HUES64 (cell line): ENCODE results near the gene ADM5.
"Not testable (repeated sequence)": the region's sequence is repeated elsewhere in the genome, so short reads cannot be mapped to it uniquely, and the experiment has no call there.

Experiments used
- H3K27ac ChIP-seq: 2 replicates; pipeline ENCODE4 v1.7.0; 2013; ENCODE audit warnings: low read depth, low read length, inconsistent platforms
- H3K27me3 ChIP-seq: 2 replicates; pipeline ENCODE4 v1.6.1; 2013; ENCODE audit warnings: mild to moderate bottlenecking, low read length; ENCODE audit not compliant: insufficient read depth
- H3K36me3 ChIP-seq: 2 replicates; pipeline ENCODE4 v1.6.1; 2013; ENCODE audit warnings: mild to moderate bottlenecking, low read length; ENCODE audit not compliant: insufficient read depth
- H3K4me1 ChIP-seq: 2 replicates; pipeline ENCODE4 v1.6.1; 2013; ENCODE audit warnings: mild to moderate bottlenecking, low read length, moderate library complexity; ENCODE audit not compliant: insufficient read depth
- H3K4me3 ChIP-seq: 2 replicates; pipeline ENCODE4 v1.5.1; 2013; ENCODE audit warnings: mild to moderate bottlenecking, low read length, moderate library complexity
- H3K9ac ChIP-seq: 2 replicates; pipeline ENCODE4 v1.6.1; 2013; ENCODE audit warnings: mild to moderate bottlenecking, low read depth, low read length
- H3K9me3 ChIP-seq: 2 replicates; pipeline ENCODE4 v1.6.1; 2013; ENCODE audit warnings: low read depth, low read length; ENCODE audit not compliant: insufficient read depth
- WGBS: fragments of 150-250, 120-280 bp; methylation state at CpG from one replicate; pipeline ENCODE4 v1.1.7; 2013; ENCODE audit warnings: missing lambda C conversion rate; 5-methylcytosine and 5-hydroxymethylcytosine counted together

ADM5 gene

DNA sequence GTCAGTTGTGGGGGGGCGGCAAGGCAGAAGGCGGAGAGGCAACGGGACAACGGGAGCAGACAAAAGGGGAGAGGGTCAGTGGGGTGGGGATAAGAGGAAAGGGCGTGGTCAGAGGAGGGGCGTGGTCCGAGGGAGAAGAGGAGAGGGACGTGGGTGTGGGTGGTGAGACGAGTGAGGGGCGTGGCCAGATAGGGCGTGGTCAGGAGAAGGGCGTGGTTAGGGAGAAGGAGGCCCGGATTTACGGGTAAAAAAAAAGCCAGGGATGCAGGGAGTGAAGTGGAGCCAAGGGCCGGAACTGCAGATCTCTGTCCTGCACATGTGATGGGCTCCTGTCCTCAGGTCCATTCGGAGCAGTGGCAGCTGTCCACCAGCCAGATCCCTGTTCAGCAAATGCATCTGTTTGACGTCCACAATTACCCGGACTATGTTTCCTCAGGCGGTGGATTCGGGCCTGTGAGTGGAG is 23.0 kb downstream of the ADM5 start:
- H3K9me3 ChIP-seq = no peaks in the 10 kb centered on the region
- 69% methylated on average over 20 of the region's 20 CpGs for WGBS
- no peak overlapping the region for H3K9ac ChIP-seq
- H3K36me3 ChIP-seq = peaks cover 18% of the 10 kb centered on the region
- H3K4me3 ChIP-seq = no peak overlapping the region
- H3K4me1 ChIP-seq = no peaks in the 10 kb centered on the region
- no peak overlapping the region for H3K27ac ChIP-seq
- H3K27me3 ChIP-seq = no peaks in the 10 kb centered on the region

DNA sequence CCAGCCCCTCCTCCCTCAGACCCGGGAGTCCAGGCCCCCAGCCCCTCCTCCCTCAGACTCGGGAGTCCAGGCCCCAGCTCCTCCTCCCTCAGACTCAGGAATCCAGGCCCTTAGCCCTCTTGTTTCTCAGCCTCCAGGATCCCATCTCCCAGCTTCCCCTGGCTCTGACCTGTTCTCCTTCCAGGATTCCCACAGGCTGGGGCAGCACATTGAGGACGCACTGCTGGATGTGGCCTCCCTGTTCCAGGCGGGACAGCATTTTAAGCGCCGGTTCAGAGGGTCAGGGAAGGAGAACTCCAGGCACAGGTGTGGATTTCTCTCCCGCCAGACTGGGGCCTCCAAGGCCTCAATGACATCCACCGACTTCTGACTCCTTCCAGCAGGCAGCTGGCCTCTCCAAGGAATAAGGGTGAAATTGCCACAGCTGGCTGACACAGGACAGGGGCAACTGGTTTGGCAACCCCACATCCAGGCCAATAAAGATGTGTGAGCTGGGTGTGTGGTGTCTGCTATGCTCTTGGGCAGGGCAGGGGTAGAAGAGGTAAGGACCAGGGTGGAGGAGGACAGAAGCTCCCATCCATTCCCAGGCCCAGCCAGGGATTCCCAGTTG is 23.9 kb downstream of the ADM5 start:
- Histone ChIP-seq H3K9me3 (no peaks in the 10 kb centered on the region), H3K36me3 (peaks cover 15% of the 10 kb centered on the region), H3K4me1 (no peaks in the 10 kb centered on the region), H3K4me3 (no peak overlapping the region), H3K9ac (no peak overlapping the region), H3K27me3 (no peaks in the 10 kb centered on the region), H3K27ac (no peak overlapping the region)
- WGBS = 86% methylated on average over 8 of the region's 8 CpGs

DNA sequence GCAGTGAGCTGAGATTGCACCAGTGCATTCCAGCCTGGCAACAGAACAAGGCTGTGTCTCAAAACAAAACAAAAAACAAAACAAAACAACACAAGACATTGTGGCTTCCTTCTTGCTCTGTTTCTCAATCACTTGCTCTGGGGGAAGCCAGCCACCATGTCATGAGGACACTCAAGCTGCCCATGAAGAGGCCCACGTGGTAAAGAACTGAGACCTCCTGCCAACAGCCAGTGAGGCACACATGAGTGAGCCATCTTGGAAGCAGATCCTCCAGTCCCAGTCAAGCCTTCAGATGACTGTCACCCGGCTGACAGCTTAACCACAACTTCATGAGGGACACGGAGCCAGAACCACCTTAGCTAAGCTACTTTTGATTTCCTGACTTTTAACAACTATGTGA is 26.8 kb downstream of the ADM5 start:
- no peak overlapping the region for H3K9ac ChIP-seq
- no peaks in the 10 kb centered on the region for H3K9me3 ChIP-seq
- no peak overlapping the region for H3K27ac ChIP-seq
- H3K36me3 ChIP-seq = peaks cover 5% of the 10 kb centered on the region; the same call in 1 of the 2 replicates
- H3K4me3 ChIP-seq = no peak overlapping the region
- no peaks in the 10 kb centered on the region for H3K4me1 ChIP-seq
- 80% methylated on average over 3 of the region's 3 CpGs for WGBS
- H3K27me3 ChIP-seq = no peaks in the 10 kb centered on the region

DNA sequence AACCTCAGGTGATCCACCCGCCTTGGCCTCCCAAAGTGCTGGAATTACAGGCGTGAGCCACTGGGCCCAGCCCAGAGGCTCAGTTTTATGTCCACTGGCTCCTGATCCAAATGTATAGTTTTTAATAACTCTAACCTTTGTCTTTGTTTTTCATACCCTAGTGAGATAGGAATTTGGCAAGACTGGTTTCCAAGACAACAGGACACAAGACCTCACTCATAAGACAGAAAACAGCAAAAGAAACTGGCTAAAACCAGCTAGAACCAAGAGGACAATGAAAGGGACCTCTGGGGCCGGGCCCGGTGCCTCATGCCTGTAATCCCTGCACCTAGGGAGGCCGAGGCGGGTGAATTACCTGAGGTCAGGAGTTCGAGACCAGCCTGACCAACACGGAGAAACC is 29.1 kb downstream of the ADM5 start:
- no peak overlapping the region for H3K27ac ChIP-seq
- no peak overlapping the region for H3K4me3 ChIP-seq
- no peaks in the 10 kb centered on the region for H3K9me3 ChIP-seq
- H3K27me3 ChIP-seq = no peaks in the 10 kb centered on the region
- no peak overlapping the region for H3K9ac ChIP-seq
- H3K36me3 ChIP-seq = peaks cover 2% of the 10 kb centered on the region; the same call in 1 of the 2 replicates
- H3K4me1 ChIP-seq = no peaks in the 10 kb centered on the region
- 92% methylated on average over 8 of the region's 8 CpGs for WGBS

DNA sequence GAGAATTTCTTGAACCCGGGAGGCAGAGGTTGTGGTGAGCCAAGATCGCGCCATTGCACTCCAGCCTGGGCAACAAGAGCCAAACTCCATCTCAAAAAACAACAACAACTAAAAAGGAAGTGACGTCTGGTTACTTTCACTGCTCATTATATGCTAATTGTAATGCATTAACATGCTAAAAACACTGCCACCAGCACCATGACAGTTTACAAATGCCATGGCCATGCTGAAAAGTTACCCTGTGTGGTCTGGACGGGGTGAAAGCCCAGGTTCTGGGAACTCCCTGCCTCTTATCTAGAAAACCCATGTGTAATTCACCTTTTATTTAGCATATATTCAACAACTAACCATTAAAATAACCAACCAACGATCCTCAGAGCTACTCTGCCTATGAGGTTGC is 29.6 kb downstream of the ADM5 start:
- WGBS = 76% methylated on average over 6 of the region's 6 CpGs
- Histone ChIP-seq H3K4me3 (no peak overlapping the region), H3K27ac (no peak overlapping the region), H3K36me3 (no peaks in the 10 kb centered on the region), H3K27me3 (no peaks in the 10 kb centered on the region), H3K4me1 (no peaks in the 10 kb centered on the region), H3K9ac (no peak overlapping the region), H3K9me3 (no peaks in the 10 kb centered on the region)

DNA sequence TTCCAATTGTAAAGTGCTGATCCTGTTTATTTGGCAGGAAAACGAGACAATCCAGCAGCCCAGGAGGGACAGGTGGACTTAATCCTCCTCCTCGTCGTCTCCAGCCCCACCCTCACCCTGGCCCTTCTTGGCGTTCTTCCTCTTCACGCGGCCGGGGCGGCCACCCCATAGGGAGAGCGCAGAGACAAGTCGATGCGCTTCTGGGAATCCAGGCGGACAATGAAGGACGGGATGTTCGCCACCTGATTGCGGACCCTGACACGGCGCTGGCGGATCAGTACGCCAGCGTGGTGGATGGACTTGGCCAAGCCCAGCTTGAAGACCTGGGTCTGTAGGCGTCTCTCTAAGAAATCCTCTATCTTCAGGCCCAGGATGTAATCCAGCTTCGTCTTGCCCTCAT is 30.0 kb downstream of the ADM5 start:
- H3K27ac ChIP-seq, H3K4me1 ChIP-seq, H3K27me3 ChIP-seq, H3K9ac ChIP-seq, H3K36me3 ChIP-seq, H3K9me3 ChIP-seq, H3K4me3 ChIP-seq: not testable (repeated sequence)
- 88% methylated on average over 22 of the region's 22 CpGs for WGBS

DNA sequence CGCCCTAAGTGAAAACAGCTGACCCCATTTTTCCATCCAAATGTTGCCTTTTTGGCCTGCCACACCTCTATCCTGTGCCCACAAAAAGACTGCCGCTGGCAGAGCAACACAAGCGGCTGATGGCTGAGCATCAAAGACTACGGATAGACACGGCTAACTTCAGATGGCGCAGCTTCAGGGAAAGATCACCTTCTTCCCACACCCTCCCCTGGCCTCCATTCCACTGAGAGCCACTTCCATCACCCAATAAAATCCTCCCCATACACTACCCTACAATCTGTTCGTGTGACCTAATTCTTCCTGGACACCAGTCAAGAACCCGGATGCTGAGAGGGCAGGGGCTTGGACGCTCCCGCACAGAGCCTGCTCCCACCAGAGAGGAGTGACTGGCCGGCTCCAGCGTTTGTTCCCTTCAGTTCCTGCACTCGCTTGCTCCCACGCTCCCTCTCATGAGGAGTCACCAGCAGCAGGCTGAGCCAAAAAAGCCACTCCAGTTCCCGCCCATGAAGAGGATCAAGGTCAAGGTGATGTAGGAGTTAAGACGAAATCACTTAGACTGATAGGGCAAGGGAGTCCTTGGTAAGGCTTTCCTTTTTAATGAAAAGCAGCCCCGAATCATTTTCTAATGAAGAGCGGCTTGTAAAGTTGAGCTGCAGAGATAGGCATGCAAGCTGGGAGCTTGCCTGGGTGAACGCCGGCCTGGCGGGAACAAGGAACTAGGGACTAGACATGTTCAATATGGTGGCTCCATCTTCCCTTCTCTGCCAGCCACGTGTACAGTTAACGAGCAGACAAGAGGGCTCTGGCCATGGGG is 38.0 kb downstream of the ADM5 start:
- H3K27me3 ChIP-seq = no peaks in the 10 kb centered on the region
- H3K9ac ChIP-seq = no peak overlapping the region
- no peak overlapping the region for H3K27ac ChIP-seq
- H3K4me1 ChIP-seq = no peaks in the 10 kb centered on the region
- WGBS = 87% methylated on average over 23 of the region's 23 CpGs
- H3K9me3 ChIP-seq = no peaks in the 10 kb centered on the region
- no peak overlapping the region for H3K4me3 ChIP-seq
- no peaks in the 10 kb centered on the region for H3K36me3 ChIP-seq

DNA sequence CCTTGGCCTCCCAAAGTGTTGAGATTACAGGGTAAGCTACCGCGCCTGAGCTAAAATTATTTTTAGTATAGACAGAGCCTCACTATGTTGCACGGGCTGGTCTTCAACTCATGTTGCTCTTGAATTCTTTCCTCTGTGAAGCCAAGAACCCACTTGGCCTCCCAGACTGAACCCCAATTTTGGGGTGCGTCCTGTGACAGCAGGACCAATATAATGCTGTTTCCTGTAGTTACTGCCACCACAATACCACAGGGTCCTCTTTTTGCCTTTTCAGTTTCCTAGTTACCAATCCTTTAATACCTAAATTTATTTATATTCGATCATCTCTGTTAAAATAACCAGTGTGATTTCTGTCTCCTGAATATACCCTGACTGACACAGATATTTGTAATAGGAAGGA is 40.8 kb downstream of the ADM5 start:
- Histone ChIP-seq H3K9me3 (no peaks in the 10 kb centered on the region), H3K9ac (no peak overlapping the region), H3K36me3 (no peaks in the 10 kb centered on the region), H3K4me1 (no peaks in the 10 kb centered on the region), H3K27ac (no peak overlapping the region), H3K27me3 (no peaks in the 10 kb centered on the region), H3K4me3 (no peak overlapping the region)
- 96% methylated on average over 5 of the region's 5 CpGs for WGBS

DNA sequence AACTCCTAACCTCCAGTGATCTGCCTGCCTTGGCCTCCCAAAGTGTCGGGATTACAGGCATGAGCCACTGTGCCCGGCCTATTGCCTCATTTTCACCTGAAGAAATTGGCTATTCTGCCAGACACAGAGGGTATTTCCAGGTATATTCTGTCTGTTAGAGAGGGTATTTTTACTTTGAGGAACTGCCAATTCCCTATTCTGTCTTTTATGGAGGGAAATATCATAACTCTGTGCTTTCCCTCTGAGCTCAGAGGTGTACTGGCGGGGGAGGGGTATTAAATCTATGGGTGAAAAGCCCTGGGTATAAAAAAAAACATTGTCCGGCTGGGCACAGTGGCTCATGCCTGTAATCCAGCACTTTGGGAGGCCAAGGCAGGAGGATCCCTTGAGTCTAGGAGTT is 48.9 kb downstream of the ADM5 start:
- no peaks in the 10 kb centered on the region for H3K27me3 ChIP-seq
- no peak overlapping the region for H3K4me3 ChIP-seq
- no peaks in the 10 kb centered on the region for H3K4me1 ChIP-seq
- H3K36me3 ChIP-seq = no peaks in the 10 kb centered on the region
- H3K9ac ChIP-seq = no peak overlapping the region
- H3K27ac ChIP-seq = no peak overlapping the region
- H3K9me3 ChIP-seq = no peaks in the 10 kb centered on the region
- 92% methylated on average over 4 of the region's 4 CpGs for WGBS

DNA sequence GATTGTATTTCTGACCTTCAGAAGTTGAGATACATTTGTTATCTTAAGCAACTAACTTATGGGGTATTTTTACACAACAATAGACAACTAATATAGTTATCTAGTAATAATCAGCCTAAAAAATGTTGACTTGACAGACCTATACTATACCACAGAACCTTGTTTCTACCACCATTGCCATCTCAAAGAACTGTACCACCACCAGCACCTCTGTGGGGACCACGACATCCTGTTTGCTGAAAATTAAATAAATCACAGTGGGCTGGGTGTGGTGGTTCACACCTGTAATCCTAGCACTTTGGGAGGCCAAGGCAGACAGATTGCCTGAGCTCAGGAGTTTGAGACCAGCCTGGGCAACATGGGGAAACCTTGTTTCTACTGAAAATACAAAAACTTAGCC is 49.7 kb downstream of the ADM5 start:
- H3K36me3 ChIP-seq = no peaks in the 10 kb centered on the region
- no peak overlapping the region for H3K9ac ChIP-seq
- WGBS = 89% methylated on average over 1 of the region's 1 CpG
- no peaks in the 10 kb centered on the region for H3K9me3 ChIP-seq
- no peaks in the 10 kb centered on the region for H3K4me1 ChIP-seq
- no peak overlapping the region for H3K4me3 ChIP-seq
- no peak overlapping the region for H3K27ac ChIP-seq
- H3K27me3 ChIP-seq = no peaks in the 10 kb centered on the region

DNA sequence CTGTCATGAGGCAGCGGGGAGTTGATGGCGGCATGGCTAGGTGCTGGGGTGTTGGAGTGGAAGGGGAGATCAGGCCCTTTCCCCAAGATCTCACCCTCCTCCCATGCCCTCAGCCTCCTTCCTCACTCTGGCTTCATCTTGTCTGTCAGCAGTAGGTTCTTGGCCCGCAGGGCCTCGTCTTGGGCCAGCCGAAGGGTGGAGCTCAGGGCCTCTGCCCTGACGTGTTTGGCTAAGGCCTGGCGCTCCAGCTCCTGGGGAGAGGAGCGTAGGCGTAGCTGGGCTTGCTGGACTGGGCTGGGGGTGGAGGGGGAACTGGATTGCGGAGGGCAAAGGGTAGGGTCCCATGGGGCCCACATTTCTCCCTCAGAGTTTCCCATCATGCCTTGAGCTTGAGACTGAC is 50.5 kb downstream of the ADM5 start:
- H3K9me3 ChIP-seq = no peaks in the 10 kb centered on the region
- H3K9ac ChIP-seq = no peak overlapping the region
- H3K4me1 ChIP-seq = no peaks in the 10 kb centered on the region
- no peaks in the 10 kb centered on the region for H3K27me3 ChIP-seq
- H3K4me3 ChIP-seq = no peak overlapping the region
- H3K36me3 ChIP-seq = no peaks in the 10 kb centered on the region
- 91% methylated on average over 9 of the region's 10 CpGs for WGBS
- H3K27ac ChIP-seq = no peak overlapping the region
